ENCODE measurements around the gene PLB1.
"Not testable (repeated sequence)": the region's sequence is repeated elsewhere in the genome, so short reads cannot be mapped to it uniquely, and the experiment has no call there.

The PLB1 gene

GRCh38 chr2:28470759-28471158 is 25.1 kb upstream of the PLB1 start:
- Histone ChIP-seq H3K36me3 (no peaks in the 10 kb centered on the region), H3K4me3 (ENCODE audit: low read depth, low read length) (no peak overlapping the region), H3K9me3 (ENCODE audit: severe bottlenecking) (peaks cover 11% of the 10 kb centered on the region), H3K27me3 (ENCODE audit: insufficient read depth, low read depth, severe bottlenecking) (no peaks in the 10 kb centered on the region), H3K27ac (no peak overlapping the region)
- no peak for DNase-seq
- TF ChIP-seq, protein P1, sequence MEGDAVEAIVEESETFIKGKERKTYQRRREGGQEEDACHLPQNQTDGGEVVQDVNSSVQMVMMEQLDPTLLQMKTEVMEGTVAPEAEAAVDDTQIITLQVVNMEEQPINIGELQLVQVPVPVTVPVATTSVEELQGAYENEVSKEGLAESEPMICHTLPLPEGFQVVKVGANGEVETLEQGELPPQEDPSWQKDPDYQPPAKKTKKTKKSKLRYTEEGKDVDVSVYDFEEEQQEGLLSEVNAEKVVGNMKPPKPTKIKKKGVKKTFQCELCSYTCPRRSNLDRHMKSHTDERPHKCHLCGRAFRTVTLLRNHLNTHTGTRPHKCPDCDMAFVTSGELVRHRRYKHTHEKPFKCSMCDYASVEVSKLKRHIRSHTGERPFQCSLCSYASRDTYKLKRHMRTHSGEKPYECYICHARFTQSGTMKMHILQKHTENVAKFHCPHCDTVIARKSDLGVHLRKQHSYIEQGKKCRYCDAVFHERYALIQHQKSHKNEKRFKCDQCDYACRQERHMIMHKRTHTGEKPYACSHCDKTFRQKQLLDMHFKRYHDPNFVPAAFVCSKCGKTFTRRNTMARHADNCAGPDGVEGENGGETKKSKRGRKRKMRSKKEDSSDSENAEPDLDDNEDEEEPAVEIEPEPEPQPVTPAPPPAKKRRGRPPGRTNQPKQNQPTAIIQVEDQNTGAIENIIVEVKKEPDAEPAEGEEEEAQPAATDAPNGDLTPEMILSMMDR (IDR thresholded peaks at IDR 0.05; ENCODE audit: low read depth, low read length) = no peak

DNA sequence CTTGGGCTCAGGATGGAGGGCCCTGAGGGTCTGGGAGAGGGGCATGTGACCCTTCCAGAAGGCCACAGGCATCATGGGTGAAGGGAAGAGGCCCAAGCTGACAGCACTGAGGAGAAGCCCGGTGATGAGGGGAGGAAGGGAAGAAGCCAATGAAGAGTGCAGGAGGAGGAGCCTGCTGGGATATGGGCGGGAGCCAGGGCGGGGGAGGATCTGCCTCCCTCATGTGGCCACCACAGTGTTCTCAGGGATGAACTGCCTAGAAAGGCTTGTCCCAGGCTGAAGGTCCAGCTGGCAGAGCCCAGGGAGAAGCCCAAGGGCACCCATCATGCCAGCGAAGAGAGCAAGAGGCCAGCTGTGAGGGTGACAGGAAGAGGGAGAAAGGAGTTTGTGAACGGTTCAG is 24.6 kb upstream of the PLB1 start:
- peaks cover 11% of the 10 kb centered on the region for H3K9me3 ChIP-seq (ENCODE audit: severe bottlenecking)
- no peaks in the 10 kb centered on the region for H3K36me3 ChIP-seq
- no peak for DNase-seq
- TF ChIP-seq, protein P1 (IDR thresholded peaks at IDR 0.05; ENCODE audit: low read depth, low read length) = no peak
- no peak overlapping the region for H3K27ac ChIP-seq
- no peak overlapping the region for H3K4me3 ChIP-seq (ENCODE audit: low read depth, low read length)
- H3K27me3 ChIP-seq (ENCODE audit: insufficient read depth, low read depth, severe bottlenecking) = no peaks in the 10 kb centered on the region

GRCh38 chr2:28471701-28472236 is 24.1 kb upstream of the PLB1 start:
- no peak for DNase-seq
- Histone ChIP-seq H3K27me3 (ENCODE audit: insufficient read depth, low read depth, severe bottlenecking) (no peaks in the 10 kb centered on the region), H3K4me3 (ENCODE audit: low read depth, low read length) (no peak overlapping the region), H3K27ac (no peak overlapping the region), H3K36me3 (no peaks in the 10 kb centered on the region), H3K9me3 (ENCODE audit: severe bottlenecking) (peaks cover 11% of the 10 kb centered on the region)
- TF ChIP-seq, protein P1 (IDR thresholded peaks at IDR 0.05; ENCODE audit: low read depth, low read length) = no peak

DNA sequence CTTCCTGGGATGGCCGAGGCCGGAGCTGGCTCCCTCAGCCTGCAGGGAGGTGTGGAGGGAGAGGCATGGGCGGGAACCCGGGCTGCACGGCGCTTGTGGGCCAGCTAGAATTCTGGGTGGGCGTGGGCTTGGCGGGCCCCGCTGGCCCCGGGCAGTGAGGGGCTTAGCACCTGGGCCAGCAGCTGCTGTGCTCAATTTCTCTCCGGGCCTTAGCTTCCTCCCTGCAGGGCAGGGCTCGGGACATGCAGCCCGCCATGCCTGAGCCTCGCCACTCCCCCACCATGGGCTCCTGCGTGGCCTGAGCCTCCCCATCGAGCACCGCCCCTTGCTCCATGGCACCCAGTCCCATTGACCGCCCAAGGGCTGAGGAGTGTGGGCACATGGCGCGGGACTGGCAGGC is 23.2 kb upstream of the PLB1 start:
- H3K27me3 ChIP-seq (ENCODE audit: insufficient read depth, low read depth, severe bottlenecking); H3K4me3 ChIP-seq (ENCODE audit: low read depth, low read length); H3K36me3 ChIP-seq; DNase-seq; H3K27ac ChIP-seq: not testable (repeated sequence)
- peaks cover 11% of the 10 kb centered on the region for H3K9me3 ChIP-seq (ENCODE audit: severe bottlenecking)

- no peaks in the 10 kb centered on the region for H3K36me3 ChIP-seq
- DNase-seq = no peak
- no peaks in the 10 kb centered on the region for H3K27me3 ChIP-seq (ENCODE audit: insufficient read depth, low read depth, severe bottlenecking)
- H3K4me3 ChIP-seq (ENCODE audit: low read depth, low read length) = no peak overlapping the region
- H3K27ac ChIP-seq = no peak overlapping the region
- H3K9me3 ChIP-seq (ENCODE audit: severe bottlenecking) = peaks cover 14% of the 10 kb centered on the region
- TF ChIP-seq, protein P1 (IDR thresholded peaks at IDR 0.05; ENCODE audit: low read depth, low read length) = no peak
Observed at GRCh38 chr2:28475088-28475595, 20.7 kb upstream of the PLB1 start.

GRCh38 chr2:28477087-28477486 is 18.8 kb upstream of the PLB1 start:
- DNase-seq = no peak
- no peak overlapping the region for H3K27ac ChIP-seq
- TF ChIP-seq, protein P1 (IDR thresholded peaks at IDR 0.05; ENCODE audit: low read depth, low read length) = no peak
- H3K4me3 ChIP-seq (ENCODE audit: low read depth, low read length) = no peak overlapping the region
- H3K36me3 ChIP-seq = no peaks in the 10 kb centered on the region
- H3K9me3 ChIP-seq (ENCODE audit: severe bottlenecking) = peaks cover 14% of the 10 kb centered on the region
- H3K27me3 ChIP-seq (ENCODE audit: insufficient read depth, low read depth, severe bottlenecking) = no peaks in the 10 kb centered on the region

Measured in WERI-Rb-1 (cell line).